HG03342 (cell line): Measurements from ENCODE around the gene MACROD2.

Experiments used
- ATAC-seq: cut with Tn5 transposase; IDR thresholded peaks from one replicate; pipeline ENCODE4 v1.9.1; 2021; ENCODE audit warnings: mild to moderate bottlenecking, moderate library complexity; ENCODE audit not compliant: unreplicated experiment

Gene MACROD2

DNA sequence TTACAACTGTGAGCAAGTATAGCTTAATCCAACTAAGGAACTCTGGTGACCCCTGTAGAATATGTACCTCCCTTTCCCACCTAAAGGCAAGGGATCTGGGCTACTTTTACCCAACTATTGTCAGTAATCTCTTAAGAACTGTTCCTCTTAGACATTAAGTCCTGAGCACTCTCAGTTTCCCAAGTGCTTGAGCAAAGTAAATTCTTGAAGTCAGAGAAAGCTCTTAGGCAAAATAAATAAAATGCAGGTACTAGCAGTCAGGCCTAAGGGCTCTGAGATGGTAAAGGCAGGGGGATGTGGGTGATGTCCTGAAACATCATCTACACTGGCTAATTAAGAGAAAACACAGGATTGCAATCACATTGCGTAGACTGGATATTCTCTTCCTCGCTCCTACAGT lies 788.5 kb downstream of the MACROD2 start:
- ATAC-seq = no peak

DNA sequence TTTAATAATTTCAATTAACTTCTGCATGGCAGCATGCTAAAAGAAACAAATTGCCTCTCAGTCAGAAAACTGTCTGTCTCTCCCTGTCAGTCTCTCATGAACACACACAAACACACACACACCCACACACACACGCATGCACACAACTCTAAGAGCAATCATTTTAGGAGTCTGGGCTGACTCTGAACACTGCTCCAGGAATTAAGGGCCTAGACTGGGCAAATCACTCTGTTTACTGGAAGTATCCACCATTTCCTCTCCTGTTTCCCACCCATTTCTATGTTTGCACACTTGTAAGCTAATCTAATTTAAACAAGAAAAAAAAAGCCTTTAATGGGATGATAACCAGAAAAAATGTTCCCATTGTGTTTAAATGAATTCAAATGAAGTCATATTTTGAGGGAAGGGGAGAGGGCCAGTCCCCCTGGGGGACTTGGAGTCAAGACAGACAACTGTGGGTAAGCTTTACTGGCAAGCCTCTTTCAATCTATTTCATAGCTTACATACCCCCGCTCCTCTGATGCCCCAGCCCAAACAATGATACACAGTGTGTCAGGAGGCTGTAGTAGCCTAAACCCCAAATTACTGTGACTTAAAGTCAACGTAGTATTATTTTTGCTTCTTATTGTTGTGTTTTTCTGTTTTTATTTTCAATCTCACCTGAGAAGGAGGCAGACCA lies 789.9 kb downstream of the MACROD2 start:
- ATAC-seq = no peak

DNA sequence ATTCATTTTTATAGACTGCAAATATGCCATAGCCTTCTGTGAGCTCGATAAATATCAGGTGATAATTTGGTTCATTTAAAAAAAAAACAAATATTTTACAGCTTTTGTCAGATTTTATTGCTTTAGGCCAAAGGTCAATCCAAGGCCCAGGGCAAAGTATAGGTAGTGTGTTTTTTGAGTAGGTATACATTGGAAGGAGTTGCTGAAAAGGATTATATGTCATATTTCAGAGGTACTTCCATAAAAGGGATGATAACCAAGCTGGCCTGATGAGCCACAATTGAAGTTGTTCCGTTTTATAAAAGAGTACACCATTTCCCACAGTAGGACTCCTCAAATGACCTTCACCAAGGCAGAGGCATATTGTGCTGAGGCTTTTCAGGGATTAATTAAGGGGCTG lies 794.9 kb downstream of the MACROD2 start:
- ATAC-seq = no peak

DNA sequence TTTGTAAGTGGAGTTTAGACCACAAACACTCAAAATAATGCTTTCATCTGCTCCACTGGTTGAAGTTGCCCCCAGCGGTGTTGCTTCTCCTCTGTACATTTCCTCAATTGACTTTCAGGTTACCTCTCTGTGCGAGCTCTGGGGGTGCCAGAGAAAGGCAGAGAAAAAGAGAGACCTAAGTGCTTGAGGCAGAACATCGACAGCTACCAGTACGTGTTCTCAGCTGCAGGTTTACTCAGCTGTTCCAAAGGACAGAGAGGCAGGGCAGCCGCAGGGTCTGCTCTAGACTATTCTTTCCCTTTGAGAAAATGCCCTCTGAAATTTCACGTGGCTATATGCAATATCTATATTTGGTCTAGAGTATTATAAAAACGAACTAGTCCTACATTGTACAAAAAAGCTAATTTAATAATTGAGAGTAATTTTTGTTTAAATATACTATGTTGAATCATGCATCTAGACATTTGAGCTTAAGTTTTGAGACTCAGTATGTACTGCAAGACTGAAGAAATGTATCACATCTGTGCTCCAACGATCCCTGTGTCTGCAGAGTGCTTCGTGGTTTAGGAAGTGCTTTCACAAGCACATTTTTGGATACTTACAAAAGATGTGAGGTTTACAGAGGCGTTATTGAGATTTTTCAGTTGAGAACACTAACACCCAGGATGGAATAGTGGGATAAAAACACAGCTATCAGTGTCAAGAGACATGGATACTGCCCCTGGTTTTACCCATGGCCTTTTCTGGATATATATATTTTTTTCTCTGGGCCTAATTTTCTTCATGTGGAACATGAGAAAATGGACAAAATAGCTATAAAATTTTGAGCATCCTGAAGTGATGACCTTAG lies 795.7 kb downstream of the MACROD2 start:
- ATAC-seq = no peak

DNA sequence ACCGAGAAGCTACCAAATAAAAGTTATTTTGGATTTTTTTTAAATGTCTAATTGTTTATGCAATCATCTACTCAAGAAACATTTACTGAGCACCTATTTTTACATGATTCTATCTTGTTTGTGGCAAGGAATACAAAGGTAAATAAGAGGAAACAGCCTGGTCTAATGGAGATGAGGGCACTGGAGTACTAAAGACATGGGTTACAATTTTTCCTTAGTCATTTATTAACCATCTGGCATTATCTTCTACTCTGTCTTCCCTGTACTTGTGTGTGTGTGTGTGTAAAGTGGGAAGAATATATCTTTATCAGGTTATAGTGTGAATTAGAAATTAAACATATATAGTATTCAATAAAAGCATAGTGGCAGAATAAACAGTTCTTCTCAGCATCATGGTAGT lies 797.6 kb downstream of the MACROD2 start:
- ATAC-seq = no peak

DNA sequence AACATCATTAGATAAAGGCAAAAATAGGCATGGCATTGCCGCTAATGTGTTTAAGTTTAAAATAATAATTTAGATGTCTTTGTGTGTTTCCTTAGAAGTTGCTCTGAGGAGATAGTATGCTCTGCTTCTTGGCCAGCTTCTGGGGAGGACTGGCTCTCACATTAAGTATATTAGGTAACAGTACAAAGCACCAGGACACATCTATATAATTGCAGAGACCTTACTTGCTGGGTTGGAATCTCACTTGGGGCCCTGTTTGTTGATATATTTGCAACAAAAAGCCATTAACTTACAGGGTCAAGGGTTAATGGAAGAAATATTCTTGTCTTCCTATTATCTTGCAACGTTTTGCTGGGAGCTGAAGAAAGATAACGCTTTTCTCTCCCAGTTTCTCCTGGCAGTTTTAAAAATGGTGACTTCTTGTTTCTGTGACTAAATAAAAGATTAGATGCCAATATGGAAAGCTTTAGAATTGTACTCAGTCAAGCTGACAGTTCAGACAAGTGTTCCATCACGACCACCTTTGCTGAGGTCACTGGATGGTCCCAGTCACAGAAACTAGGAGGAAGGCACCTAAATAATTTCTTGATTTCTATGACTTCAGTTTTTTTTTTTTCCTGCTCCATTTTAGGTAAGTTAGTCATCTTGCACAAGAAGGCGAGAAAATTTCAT lies 804.4 kb downstream of the MACROD2 start:
- ATAC-seq = no peak

DNA sequence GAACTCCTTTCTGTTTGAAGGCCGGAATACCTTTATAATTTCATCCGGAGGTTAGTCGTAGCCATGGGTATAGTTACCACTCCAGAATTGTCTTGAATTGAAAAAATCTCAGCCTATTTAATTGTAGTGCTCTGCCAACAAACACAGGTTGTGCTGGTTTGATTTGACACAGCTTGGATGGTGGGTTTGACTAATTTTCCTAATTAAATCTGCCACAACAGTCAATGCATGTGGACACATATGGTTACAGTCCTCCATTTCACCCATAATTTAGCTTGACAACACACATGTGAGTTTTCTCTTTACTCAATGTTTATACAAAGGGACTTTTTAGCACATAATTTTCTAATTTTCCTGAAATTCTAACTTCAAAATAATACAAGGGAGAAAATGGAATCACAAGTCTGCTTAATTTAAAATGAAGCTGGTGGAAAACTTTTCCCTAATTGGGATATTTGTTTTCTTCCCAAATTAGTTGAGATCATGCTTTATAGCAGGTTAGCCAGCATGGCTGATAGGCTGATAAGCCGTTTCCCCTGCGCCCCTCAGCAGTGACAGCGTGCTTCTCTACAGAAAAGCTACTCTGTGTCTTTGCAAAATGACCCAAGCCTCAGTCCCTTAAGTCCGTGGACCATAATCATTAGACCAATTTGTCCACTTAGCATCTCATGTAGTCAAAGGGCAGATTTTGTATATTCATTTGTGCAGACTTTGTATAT lies 805.5 kb downstream of the MACROD2 start:
- ATAC-seq = no peak

DNA sequence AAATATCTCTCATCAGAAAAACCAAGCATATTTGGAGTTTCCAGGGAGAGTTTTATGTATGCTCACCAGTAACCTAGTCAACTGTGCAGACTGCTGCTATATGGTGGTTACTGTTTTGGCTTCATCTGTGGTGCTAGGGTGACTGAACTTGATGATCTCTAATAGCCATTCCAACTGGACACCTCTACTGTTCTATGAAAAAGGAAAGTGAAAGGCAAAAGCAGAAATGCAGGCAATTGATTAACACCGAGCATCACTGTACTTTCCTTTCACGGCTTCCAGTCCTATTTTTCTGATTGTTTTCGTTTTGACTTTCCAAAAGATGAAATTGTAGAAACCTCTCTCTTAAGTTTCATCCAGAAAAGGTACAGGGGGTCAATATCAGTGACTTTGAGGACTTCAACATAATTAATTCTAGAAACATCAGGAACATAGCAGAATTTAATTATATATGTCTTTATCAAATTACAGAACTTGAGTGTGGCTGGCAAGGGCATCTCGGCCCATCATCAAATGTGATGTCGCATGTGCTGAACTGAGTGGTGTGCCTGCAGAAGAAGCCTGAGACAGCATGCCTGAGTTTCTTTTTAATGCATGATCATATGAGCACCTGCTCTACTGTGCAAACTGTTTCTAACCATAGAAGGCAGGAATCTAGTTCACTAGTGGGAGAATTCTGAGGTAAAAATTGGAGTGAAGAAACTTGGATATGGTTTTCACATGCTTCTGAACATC lies 806.4 kb downstream of the MACROD2 start:
- ATAC-seq = no peak

DNA sequence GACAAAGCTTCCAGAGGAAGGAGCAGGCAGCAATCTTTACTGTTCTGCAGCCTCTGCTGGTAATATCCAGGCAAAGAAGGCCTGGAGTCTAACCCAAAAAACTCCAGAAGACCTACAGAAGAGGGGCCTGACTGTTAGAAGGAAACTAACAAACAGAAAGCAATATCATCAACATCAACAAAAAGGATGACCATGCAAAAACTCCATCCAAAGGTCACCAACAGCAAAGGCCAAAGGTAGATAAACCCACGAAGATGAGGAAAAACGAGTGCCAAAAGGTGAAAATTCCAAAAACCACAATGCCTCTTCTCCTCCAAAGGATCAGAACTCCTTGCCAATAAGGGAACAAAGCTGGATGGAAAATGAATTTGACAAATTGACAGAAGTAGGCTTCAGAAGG lies 811.9 kb downstream of the MACROD2 start:
- ATAC-seq = no peak

DNA sequence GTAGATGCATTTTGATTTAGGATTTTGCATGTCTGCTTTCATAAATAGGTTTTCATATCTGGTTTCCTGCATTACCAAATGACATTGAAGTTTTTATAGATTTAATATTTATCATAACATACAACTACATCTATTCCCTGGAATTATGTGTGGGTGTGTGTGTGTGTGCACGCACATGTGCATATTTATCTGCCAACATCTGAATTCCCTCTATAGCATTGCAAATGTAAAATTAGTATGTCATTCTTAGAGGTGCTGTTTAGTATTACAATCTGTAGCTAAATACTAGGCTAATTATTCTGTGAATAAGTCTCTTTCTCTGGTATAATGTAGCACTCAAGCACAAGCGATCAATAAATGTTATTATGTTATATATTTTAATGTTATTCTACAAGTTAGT lies 820.0 kb downstream of the MACROD2 start:
- no peak for ATAC-seq

DNA sequence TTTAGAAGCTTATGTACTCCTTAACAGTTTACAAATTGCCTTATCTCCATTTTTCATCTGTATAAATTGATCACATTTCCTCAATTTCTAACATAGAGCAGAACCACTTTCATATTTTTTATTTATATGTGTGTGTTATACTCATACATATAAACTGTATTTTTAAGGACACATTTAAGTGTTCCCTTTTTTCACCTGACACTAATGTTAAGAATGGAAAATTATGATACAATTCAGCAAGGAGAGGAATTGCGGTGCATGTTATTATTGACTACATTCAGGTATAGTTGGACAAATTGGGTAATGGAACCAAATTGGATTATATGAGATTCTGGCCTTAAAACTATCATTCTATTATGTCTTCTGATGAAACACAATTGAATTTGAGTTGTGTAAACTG lies 821.2 kb downstream of the MACROD2 start:
- ATAC-seq = no peak

DNA sequence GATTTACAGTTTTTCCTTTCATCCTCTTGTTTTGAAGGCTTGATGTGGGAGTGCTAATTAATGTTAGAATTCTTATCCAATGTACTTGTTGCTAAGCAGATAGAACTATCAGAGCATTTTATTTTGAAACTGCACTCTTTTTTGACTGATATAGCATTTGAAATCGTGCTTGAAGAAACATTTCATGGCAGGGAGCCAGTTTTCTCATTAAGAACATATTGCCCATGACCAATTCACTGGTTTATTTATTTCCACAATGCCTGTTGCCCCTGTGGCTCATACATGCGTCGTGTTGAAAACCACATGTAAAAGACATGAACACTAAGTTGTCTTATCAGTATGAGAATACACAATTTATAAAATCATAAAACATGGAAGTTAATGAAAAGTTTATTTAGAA lies 821.8 kb downstream of the MACROD2 start:
- no peak for ATAC-seq

DNA sequence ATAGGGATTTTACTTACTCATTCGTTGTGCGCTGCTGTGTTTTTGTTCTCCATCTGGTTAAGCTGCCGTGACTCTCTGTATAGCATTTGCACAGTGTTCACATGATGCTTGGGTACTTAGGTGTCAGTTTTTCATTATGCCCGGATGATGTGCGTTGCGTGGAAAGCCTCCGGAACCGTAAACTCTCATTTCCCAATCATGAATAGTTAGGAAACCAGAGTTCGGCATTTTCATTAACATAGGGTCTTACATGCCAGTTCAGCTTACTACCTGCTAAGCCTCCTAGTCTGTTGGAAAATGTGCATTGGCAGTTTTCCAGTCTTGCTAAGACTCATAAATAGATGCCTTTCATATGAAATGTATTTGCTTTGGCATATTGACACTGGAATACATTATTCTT lies 825.5 kb downstream of the MACROD2 start:
- no peak for ATAC-seq

DNA sequence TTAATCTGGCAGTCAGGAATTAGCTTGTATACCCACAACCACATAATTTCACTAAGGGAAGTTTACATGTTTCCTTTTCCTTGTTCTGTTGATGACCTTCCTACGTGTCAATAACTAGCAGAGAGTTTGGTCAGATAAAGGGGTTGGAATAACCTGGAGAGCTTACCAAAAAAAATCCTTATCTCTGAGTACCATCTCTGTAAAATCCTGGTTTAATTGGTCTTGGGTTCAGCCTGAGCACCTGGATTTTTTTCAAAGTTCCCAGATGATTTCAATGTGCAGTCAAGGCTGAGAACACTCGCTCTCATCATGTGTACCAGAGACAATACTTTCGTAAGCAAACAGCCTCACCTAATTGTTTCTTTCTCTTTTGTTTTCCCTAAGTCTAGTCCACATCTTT lies 825.9 kb downstream of the MACROD2 start:
- no peak for ATAC-seq

DNA sequence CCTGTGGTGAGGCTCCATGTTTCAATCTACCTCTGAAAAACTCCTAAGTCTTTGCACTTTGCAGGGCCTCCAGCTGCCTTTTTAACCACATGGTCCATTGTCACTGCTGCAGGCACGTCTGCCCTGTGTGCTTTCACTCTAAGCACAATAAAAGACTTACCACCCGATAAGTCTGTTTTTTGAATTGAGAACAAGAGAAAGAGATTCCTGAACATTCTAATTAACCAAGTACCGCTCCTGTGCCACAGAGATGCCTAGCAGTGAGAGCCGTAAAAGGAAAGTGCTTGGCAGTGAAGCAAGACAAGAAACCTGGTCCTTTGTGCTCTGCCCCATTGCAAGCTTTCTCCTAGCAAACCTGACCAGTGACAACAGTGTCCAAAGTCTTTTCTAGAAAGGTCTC lies 829.7 kb downstream of the MACROD2 start:
- ATAC-seq = no peak

DNA sequence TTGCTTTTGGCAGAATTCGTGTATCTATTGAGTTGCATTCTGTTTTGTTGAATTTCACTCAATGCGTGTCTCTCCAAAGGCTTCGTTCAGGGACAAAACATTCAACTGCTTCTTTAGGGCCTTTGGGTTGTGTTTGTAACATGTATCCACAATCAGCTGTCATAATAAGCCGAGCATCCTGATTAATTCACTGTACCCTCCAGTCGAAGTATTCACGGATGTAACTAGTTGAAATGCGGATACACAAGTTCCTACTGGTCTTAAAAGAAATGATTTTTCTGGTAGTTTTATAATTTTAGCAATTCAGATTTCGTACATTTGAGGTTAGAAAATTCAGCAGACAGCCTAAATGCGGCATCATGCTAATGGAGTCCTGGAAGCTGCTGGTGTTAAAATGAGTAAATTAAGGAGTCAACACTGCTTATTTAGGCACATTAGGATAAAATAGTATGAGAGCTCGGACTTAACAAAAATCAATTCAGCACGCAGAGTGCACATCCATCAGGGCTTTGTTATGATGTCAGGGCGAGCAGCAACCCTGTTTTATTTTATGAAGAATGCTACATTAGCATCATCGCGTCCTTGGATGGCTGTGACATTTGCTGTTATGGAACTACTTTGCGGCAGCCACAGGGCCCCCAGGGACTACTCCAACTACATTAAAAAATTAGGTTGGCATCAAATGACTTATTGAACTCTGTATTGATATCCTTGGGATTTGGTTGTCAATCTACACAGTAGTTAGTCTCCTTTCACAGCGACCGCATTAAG lies 831.4 kb downstream of the MACROD2 start:
- no peak for ATAC-seq

DNA sequence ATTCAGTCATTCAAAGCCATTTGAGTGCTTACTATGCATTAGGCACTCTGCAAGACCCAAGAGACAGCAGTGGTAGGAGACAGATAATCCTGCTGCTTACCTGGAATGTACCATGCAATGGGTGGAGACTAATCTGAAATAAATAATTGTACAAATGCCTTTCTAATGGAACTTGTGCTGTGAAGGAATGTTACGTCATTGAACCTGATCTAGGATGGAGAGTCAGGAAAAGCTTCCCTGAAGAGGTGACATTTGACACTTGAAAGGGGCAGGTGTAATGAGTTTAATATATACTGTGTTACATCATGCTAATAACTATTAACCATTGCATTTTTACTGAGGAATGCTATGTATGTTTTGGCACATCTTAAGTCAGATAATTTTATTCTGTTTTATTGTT lies 833.1 kb downstream of the MACROD2 start:
- no peak for ATAC-seq

DNA sequence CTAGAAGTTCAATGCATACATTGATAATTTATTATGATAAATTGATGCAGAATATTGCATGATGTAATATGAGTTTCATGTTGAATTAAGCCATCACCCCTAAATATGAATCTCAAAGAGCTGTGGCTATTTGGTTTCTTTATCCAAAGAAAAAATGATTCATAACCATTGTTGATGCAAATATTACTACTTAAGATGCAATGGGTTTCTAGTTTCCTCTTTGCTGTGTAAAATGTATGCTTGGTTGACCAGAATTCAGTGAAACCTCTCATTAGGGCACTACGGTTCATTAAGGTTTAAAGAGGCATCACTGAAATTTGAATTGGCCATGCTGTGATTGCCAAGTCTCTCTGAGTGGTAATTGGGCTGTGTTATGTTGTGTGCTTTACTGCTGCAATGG lies 834.6 kb downstream of the MACROD2 start:
- ATAC-seq = peak; percentile 59

DNA sequence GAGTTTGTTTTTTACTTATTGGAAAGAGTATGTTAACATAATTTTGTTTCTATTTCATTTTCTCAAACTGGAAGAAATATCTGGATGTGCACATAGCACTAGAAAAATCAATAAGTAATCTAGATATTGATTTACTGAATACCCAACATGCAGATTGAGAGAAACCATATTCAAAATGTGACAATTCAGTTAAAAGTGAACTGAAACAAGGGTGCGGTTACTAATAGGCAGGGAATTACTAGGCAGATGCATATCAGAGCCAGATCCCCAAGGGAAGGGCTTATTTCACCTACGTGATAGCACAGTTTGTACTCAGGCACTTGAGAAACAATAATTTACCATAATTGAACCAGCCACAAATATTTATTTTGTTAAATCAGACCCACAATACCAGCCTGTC lies 835.1 kb downstream of the MACROD2 start:
- ATAC-seq = peak; percentile 82

DNA sequence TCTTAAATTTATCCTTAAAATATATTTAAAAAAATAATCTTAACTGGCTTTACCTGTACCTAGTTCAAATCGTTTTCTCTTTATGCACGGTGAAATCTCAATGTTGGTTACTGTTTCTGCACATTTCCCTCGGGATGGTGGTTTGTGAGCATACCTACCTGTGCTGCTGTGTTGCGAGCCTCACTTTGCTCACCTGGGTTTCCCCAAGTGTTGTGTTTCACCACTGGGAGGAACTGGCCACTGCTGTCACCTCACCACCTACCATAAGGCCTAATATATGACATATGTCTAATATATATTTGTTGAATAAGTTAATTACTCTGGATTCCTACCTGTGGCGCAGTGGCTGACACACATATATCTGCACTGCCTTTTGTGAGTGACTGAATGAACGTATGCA lies 835.6 kb downstream of the MACROD2 start:
- ATAC-seq = peak; percentile 2
